Measurements from ENCODE around the gene GPR160. TPM values are rescaled to one million over a fixed set of nuclear protein-coding genes. Genes with fewer than 3 reads are reported as not detected.

Gene GPR160
- total and polyA plus RNA-seq, 2 donors (not counting 1 experiment from before 2014, with no cell fraction given) = 0.50 to 0.58 TPM

DNA sequence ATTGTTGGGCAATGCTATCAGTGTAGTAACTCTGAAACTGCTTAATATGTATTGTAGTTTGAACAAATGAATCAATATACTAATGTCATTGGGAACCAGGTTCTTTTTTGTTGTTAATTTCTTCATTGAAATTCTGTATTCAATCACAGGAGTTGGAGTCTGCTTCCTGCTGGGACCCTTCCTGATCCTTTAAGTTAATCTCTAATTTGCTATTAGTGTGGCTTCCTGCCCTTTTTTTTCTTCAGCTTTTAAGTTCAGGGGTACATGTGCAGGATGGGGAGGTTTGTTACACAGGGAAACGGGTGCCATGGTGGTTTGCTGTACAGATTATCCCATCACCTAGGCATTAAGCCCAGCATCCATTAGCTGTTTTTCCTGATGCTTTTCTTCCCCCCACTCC, 21.7 kb downstream of the GPR160 start:
- H3K4me1 ChIP-seq (ENCODE audit: control insufficient read depth, extremely low read depth, insufficient read depth, low read length) = no peaks in the 10 kb centered on the region
- DNase-seq (ENCODE audit: low read depth in 2 of 2) = no peak
- no peak for TF ChIP-seq CTCF (conservative IDR thresholded peaks at IDR 0.05 in 1 of 2, IDR thresholded peaks at IDR 0.05 in 1 of 2; ENCODE audit: low read depth in 1 of 2, low read length in 2 of 2)
- no peak for TF ChIP-seq EZH2 (IDR thresholded peaks at IDR 0.05; ENCODE audit: low read length, missing control alignments)
- no peak overlapping the region for H2AFZ ChIP-seq (ENCODE audit: low read length)
- H3K36me3 ChIP-seq (ENCODE audit: control insufficient read depth, insufficient read depth, low read length) = no peaks in the 10 kb centered on the region
- no peaks in the 10 kb centered on the region for H4K20me1 ChIP-seq (ENCODE audit: control insufficient read depth, extremely low read depth, insufficient read depth, low read length)
- H3K4me3 ChIP-seq (replicated peaks in 1 of 4; ENCODE audit: control extremely low read depth in 1 of 4, insufficient read depth in 1 of 4, low read depth in 3 of 4, low read length in 4 of 4) = no peak overlapping the region
- H3K27me3 ChIP-seq (ENCODE audit: control insufficient read depth, insufficient read depth, low read length) = no peaks in the 10 kb centered on the region
- H3K4me2 ChIP-seq (ENCODE audit: extremely low read depth, insufficient read depth, low read length) = no peak overlapping the region
- H3K9me3 ChIP-seq (ENCODE audit: control insufficient read depth, insufficient read depth, low read depth, low read length) = no peaks in the 10 kb centered on the region
- no peak overlapping the region for H3K9ac ChIP-seq (ENCODE audit: insufficient read depth, low read length)
- H3K79me2 ChIP-seq (ENCODE audit: control insufficient read depth, insufficient read depth, low read length) = no peaks in the 10 kb centered on the region
- no peak overlapping the region for H3K27ac ChIP-seq (ENCODE audit: insufficient read depth, low read length)

GRCh38 chr3:170062068-170062467, 24.3 kb downstream of the GPR160 start:
- Histone ChIP-seq H3K4me2 (ENCODE audit: extremely low read depth, insufficient read depth, low read length) (no peak overlapping the region), H2AFZ (ENCODE audit: low read length) (no peak overlapping the region), H3K27me3 (ENCODE audit: control insufficient read depth, insufficient read depth, low read length) (no peaks in the 10 kb centered on the region), H3K9me3 (ENCODE audit: control insufficient read depth, insufficient read depth, low read depth, low read length) (no peaks in the 10 kb centered on the region), H3K4me3 (replicated peaks in 1 of 4; ENCODE audit: control extremely low read depth in 1 of 4, insufficient read depth in 1 of 4, low read depth in 3 of 4, low read length in 4 of 4) (no peak overlapping the region), H3K4me1 (ENCODE audit: control insufficient read depth, extremely low read depth, insufficient read depth, low read length) (no peaks in the 10 kb centered on the region), H3K79me2 (ENCODE audit: control insufficient read depth, insufficient read depth, low read length) (no peaks in the 10 kb centered on the region), H3K9ac (ENCODE audit: insufficient read depth, low read length) (no peak overlapping the region), H4K20me1 (ENCODE audit: control insufficient read depth, extremely low read depth, insufficient read depth, low read length) (no peaks in the 10 kb centered on the region), H3K36me3 (ENCODE audit: control insufficient read depth, insufficient read depth, low read length) (no peaks in the 10 kb centered on the region), H3K27ac (ENCODE audit: insufficient read depth, low read length) (no peak overlapping the region)
- TF ChIP-seq CTCF (conservative IDR thresholded peaks at IDR 0.05 in 1 of 2, IDR thresholded peaks at IDR 0.05 in 1 of 2; ENCODE audit: low read depth in 1 of 2, low read length in 2 of 2) (no peak), EZH2 (IDR thresholded peaks at IDR 0.05; ENCODE audit: low read length, missing control alignments) (no peak)
- no peak for DNase-seq (ENCODE audit: low read depth in 2 of 2)

GRCh38 chr3:170062769-170063168, 25.0 kb downstream of the GPR160 start:
- no peaks in the 10 kb centered on the region for H3K4me1 ChIP-seq (ENCODE audit: control insufficient read depth, extremely low read depth, insufficient read depth, low read length)
- no peaks in the 10 kb centered on the region for H3K27me3 ChIP-seq (ENCODE audit: control insufficient read depth, insufficient read depth, low read length)
- no peak for DNase-seq (ENCODE audit: low read depth in 2 of 2)
- no peak overlapping the region for H3K4me3 ChIP-seq (replicated peaks in 1 of 4; ENCODE audit: control extremely low read depth in 1 of 4, insufficient read depth in 1 of 4, low read depth in 3 of 4, low read length in 4 of 4)
- H3K79me2 ChIP-seq (ENCODE audit: control insufficient read depth, insufficient read depth, low read length) = no peaks in the 10 kb centered on the region
- no peaks in the 10 kb centered on the region for H3K9me3 ChIP-seq (ENCODE audit: control insufficient read depth, insufficient read depth, low read depth, low read length)
- H3K27ac ChIP-seq (ENCODE audit: insufficient read depth, low read length) = no peak overlapping the region
- no peaks in the 10 kb centered on the region for H3K36me3 ChIP-seq (ENCODE audit: control insufficient read depth, insufficient read depth, low read length)
- no peak overlapping the region for H3K9ac ChIP-seq (ENCODE audit: insufficient read depth, low read length)
- H3K4me2 ChIP-seq (ENCODE audit: extremely low read depth, insufficient read depth, low read length) = no peak overlapping the region
- no peaks in the 10 kb centered on the region for H4K20me1 ChIP-seq (ENCODE audit: control insufficient read depth, extremely low read depth, insufficient read depth, low read length)
- TF ChIP-seq EZH2 (IDR thresholded peaks at IDR 0.05; ENCODE audit: low read length, missing control alignments) (no peak), CTCF (conservative IDR thresholded peaks at IDR 0.05 in 1 of 2, IDR thresholded peaks at IDR 0.05 in 1 of 2; ENCODE audit: low read depth in 1 of 2, low read length in 2 of 2) (peak in 1 of 2 donors; percentile 6)
- H2AFZ ChIP-seq (ENCODE audit: low read length) = no peak overlapping the region
